Stimulated activated CD4-positive, alpha-beta T cell treated with anti-CD3 and anti-CD28 coated beads, Interleukin-1b, Interleukin-23, amount 100 ng/mL, for 4 hours (primary cell): Measurements from ENCODE around the gene SHISA8.

ENCODE experiments used
- DNase-seq, 2 donors: peaks; one replicate each; pipeline ENCODE4 v3.0.0-alpha.2; 2020; ENCODE audit warnings: low read depth in 2 of 2

The SHISA8 gene

GRCh38 chr22:41913842-41914534 is 886 bp downstream of the SHISA8 start:
- no peak for DNase-seq

- DNase-seq = no peak
Observed at GRCh38 chr22:41913040-41913719, 1.7 kb downstream of the SHISA8 start.

GRCh38 chr22:41912338-41913039 is 2.4 kb downstream of the SHISA8 start:
- DNase-seq = no peak

DNA sequence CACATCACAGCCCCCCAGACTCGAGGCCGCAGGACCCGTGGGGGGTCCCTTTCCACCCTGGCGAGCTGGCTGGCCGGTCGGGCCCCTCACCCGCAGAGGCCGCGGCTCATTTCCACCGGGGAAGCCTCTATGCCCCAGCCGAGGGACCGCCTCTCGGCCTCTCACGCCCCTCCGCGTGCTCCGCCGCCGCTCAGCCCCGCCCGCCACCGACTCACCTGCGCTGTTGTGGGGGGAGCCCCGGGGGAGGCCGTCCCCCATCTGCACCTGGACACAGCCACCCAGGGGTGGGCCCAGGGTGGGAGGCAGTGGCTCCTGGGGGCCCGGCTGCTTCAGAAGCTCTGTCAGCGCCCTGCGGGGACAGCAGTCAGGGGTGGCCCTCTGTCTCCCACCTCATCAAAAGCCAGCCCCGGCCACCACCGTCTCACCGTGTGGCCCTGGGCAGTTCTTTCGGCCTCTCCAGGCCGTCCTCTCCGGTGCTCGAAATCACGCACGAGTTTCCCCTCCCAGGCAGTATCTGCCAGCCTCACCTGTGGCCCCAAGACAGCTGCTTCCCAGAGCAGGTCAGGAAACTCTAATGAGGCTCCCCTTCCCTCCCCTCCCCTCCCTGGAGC is 3.8 kb downstream of the SHISA8 start:
- DNase-seq = no peak

- DNase-seq = no peak
Observed at GRCh38 chr22:41910050-41911000, 4.5 kb downstream of the SHISA8 start.

DNA sequence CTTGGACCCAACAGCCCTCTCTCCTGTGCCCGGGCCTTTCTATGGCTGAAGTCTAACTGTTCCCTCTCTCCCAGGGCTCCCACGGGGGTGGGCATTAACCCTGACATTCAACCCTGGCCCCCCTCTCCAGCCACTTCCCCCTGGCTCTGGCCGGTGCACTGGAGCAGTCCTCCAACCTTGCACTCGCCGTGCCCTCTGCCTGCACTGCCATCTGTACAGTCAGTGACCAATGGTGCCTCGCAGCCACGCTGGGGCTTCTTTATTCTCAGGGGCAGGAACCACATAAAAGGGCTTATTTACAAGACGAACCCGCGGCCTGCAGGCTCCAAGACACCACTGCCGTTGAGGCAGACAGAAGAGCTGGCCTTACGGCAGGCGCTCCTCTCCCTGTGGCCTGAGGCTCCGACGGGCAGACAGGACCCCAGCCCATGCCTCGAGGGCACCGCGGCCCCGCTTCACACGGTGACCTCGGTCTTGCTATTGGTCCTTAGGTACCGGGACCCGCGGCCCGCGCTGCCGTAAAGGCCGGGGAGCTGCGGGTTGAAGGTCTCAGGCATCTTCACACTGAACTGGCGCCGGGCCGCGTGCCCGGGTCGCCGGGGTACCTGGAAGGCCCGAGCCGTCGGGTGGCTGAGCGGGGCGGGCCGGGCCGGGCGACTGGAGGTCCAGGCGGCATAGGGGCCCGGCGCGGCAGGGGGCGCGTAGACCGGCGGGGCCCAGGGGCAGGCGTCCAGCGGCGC is 5.4 kb downstream of the SHISA8 start:
- no peak for DNase-seq

DNA sequence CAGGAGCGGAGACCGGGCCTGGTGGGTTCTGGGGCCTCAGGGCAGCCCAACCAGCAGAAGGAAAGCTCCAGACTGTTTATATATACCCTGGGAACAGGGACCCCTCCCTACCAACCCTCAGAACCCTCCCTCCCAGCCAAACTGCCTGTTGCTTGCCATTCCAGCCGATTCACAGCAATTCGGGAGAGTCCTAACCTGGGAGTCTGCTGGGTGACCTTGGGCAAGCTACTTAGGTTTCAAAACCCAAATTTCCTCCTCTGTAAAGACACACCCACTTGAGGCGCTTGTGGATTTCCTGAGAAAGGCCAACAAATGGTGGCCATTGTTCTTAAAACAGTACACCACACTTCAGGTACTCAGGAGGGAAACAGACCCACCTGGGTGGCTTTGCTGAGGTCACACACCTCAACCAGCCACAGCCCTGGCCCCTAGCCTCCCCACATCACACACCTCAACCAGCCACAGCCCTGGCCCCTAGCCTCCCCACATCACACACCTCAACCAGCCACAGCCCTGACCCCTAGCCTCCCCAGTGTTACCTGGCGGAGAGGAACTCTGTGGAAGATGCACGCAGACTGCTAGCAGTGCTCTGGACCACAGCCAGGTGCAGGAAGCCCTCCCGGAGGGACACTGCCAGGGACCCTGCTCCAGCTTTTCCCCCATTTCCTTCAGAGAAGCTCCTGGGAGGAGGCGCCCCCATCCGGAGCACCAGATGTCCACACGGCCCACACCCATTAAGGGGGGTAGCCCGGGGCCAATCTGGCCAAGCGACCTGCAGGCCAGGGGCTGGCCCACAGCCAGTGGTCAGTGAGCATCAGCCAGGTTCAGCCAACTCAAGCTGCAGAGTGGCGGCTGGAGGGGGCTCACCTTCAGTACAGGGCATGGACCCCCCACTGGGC is 6.2 kb downstream of the SHISA8 start:
- no peak for DNase-seq

GRCh38 chr22:41907436-41908401 is 7.2 kb downstream of the SHISA8 start:
- DNase-seq = no peak

GRCh38 chr22:41906822-41907221 is 8.1 kb downstream of the SHISA8 start:
- DNase-seq = no peak

DNA sequence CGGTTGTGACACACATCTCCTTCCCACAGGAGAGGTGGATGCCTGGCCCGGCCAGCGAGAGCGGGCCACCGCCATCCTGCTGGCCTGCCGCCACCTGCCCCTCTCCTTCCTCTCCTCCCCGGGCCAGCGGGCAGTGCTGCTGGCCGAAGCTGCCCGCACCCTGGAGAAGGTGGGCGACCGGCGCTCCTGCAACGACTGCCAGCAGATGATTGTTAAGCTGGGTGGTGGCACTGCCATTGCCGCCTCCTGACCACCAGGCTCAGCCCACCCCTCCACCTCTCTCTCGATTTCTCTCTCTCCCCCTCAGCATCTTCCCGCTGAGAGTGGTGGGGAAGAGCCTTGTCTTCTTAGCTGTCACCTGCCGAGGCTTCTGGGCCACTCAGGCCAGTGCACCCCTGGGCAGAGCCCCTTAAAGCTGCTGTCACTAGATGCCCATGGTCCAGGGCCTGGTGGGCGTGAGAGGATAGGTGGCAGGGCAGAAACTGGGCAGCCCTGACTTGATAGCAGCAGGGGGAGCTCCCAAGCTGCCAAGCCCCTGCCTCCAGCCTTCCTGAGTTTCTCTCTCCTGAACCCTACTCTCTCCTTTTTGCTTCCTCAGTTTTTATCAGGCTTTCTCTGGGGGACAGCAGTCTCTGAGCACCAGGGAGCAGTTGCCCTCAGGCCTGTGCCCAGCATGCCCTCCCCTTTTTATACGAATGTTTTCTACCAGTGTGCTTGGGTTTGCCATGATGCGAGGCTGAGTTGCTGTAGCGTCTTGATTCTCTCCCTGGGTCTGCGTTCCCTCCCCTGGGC is 9.3 kb downstream of the SHISA8 start:
- no peak for DNase-seq

DNA sequence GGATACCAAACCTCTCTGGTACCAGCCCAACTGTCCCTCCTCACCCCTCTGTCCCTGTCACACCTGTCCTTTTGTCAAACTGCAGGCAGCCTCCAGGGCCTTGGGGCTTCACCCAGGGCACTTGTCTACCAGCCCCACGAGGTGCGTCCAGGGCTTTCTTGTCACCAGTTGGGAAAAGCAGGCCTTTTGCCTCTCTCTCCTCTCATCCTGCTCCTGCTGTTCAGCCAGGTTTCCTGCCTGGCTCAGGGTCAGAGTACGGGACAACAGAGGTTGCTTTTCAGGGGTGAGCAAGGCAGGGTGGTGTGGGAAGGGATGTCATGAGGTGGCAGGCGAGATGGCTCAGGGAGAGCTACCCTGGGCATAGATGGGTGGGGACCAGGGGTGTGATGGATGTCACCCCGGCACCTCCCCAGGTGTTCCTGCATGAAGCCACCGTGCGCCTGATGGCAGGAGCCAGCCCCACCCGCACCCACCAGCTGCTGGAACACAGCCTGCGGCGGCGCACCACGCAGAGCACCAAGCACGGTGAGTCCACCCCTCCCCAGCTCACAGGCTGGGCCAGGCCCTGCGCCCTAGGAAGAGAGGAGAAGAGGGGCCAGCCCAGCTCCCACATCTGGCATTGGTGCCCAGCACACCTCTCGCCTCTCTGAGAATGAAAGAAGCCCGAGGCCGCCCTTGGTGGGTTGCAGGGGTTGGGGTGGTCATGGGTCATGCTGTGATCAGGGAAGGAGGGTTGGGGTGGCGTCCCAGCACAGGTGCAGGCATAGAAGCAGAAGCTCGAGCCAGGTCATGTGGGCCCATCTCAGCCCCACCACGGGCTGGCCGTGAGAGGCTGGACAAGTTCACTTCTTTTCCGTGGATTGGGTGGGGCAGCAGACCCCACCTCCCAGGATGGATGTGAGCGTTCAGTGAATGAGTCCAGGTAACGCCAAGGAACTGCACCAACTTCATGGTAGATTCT is 10.1 kb downstream of the SHISA8 start:
- DNase-seq = no peak

GRCh38 chr22:41902932-41903421 is 11.9 kb downstream of the SHISA8 start:
- DNase-seq = no peak

DNA sequence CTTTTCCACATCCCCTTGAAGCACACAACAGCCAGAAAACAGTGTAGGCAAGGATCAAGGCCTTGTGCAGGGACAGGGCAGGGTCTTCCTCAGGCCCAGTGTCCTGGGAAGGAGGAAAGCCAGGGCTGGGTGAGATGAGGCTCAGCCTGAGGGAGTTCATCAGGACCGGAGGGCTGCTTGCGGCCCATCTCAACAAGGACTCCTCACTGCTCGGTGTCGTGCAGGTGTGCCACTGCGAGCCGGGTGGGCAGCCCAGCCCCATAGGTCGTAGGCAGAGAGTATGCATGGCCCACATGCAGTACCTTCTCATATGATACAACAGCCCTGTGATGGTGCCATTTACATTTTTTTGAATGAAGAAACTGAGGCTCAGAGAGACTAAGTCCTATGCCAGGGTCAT is 12.9 kb downstream of the SHISA8 start:
- DNase-seq = no peak

DNA sequence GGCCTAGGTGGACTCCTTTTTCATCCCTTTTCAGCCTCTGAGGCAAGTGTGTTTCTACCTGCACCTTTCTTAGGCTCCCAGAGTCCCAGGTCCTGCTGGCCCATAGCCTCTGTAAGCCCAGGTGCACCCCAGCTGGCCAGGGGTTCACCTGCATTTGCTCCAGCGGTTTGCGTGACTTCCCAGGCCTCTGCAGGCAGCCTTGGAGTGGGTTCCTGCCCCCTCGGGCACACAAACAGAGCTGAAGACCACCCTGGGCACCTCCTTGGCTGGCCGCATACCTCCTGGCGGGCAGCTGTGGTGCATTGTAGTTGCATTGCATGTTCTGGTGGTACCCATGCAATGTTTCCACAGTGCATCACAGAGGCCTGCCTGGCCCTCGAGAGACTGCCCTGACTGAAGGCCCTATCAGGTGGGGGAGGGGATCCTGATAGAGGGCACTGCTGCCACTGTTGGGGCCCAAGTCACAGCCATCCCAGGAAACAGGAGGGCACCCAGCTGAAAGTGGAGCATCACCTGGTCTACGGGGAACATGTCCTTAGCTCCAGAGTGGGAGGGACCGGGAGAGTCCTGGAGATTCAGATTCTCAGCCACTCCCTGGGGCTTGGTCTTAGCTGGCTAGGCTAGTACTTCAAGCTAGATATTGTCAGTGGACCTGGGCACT is 14.1 kb downstream of the SHISA8 start:
- no peak for DNase-seq

- DNase-seq = no peak
Observed at GRCh38 chr22:41899992-41900651, 14.8 kb downstream of the SHISA8 start.
